ENCODE data around the gene TMPRSS11F. TPM values are rescaled to one million over a fixed set of nuclear protein-coding genes. Genes with fewer than 3 reads are reported as not detected.

The TMPRSS11F gene
- total RNA-seq, 1 experiment from 2014 or later: not detected

DNA sequence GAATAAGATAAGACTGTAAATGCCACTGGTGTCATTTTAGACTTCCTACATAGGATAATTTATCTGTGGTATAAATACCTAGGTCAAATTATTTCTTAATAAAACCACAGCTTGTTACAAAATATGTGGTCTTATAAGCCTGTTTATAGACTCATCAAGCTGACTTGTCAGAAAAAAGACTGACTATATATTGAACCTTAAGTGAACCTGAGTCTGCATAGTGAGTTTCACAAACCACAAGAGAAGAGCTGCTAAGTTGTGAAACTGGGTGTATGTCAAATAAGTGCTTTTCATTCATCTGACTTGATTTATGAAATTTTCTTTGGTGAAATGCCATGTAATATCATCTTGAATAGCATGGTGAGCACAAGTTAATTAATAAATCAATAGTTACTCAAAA lies 118.0 kb downstream of the TMPRSS11F start:
- no peak for DNase-seq
- no peaks in the 10 kb centered on the region for H3K36me3 ChIP-seq (replicated peaks; ENCODE audit: control insufficient read depth, insufficient read depth, low read length)

More for the DNA sequence above, 118.0 kb downstream of the TMPRSS11F start:
- Histone ChIP-seq H3K27me3 (ENCODE audit: control insufficient read depth, insufficient read depth, low read length) (no peaks in the 10 kb centered on the region), H3K4me3 (ENCODE audit: insufficient read depth, low read depth, low read length) (no peak overlapping the region)

Other genes with a start within 250 kb of the TMPRSS11F start
- not detected in 2 replicates for gene TMPRSS11D, start 245.9 kb downstream of the TMPRSS11F start, total RNA-seq (2014; rRNA removed; shearing (Covaris generic))
- gene TMPRSS11A, start 166.4 kb downstream of the TMPRSS11F start, total RNA-seq (2014; rRNA removed; shearing (Covaris generic)): 0.21 TPM in 1 of 2 replicates, not detected in the other
- gene TMPRSS11B, start 115.8 kb upstream of the TMPRSS11F start, total RNA-seq (2014; rRNA removed; shearing (Covaris generic)): not detected in 2 replicates
- gene YTHDC1, start 220.2 kb upstream of the TMPRSS11F start, total RNA-seq (2014; rRNA removed; shearing (Covaris generic)): 53.0 and 83.7 TPM in 2 replicates